ENCODE results near the gene GRIP1.

GRIP1 gene

DNA sequence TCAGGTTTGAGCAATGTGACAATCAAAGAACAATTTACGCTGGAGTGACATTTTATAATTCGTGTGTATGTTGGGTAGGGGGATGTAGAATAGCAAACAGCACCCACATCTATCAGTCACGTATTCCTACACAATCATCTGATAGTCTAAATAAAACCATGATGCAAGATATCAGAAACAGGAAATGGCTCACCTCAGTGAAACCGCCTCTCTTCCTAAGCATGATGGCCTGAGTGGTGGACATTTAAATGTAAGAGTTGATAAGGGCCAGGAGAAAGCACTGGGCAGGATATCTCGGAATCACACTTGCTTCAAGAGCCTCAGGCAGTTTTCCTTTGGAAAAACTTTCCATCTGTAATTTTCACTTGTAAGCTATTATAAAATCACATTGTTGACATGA is 128.2 kb downstream of the GRIP1 start:
- TF ChIP-seq, protein P1, sequence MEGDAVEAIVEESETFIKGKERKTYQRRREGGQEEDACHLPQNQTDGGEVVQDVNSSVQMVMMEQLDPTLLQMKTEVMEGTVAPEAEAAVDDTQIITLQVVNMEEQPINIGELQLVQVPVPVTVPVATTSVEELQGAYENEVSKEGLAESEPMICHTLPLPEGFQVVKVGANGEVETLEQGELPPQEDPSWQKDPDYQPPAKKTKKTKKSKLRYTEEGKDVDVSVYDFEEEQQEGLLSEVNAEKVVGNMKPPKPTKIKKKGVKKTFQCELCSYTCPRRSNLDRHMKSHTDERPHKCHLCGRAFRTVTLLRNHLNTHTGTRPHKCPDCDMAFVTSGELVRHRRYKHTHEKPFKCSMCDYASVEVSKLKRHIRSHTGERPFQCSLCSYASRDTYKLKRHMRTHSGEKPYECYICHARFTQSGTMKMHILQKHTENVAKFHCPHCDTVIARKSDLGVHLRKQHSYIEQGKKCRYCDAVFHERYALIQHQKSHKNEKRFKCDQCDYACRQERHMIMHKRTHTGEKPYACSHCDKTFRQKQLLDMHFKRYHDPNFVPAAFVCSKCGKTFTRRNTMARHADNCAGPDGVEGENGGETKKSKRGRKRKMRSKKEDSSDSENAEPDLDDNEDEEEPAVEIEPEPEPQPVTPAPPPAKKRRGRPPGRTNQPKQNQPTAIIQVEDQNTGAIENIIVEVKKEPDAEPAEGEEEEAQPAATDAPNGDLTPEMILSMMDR (conservative IDR thresholded peaks at IDR 0.05) = no peak
- H3K27ac ChIP-seq = no peak overlapping the region

DNA sequence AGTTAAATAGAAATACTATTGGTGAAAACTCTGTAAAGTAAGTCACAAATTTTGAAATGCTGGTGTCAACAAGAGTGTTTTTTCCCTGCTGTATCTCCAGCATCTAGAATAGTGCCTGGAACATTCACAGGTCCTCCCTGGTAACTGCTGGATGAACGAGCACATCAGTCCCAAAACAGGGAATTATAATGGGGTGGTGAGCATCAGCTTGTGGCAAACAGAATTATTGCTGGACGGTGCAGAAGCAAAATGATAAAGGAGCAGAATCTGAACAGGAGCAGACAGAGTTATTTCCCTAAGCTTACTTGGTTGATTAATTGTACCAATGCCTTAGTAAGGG is 129.9 kb downstream of the GRIP1 start:
- TF ChIP-seq, protein P1 (conservative IDR thresholded peaks at IDR 0.05) = peak; percentile 36
- no peak overlapping the region for H3K27ac ChIP-seq

DNA sequence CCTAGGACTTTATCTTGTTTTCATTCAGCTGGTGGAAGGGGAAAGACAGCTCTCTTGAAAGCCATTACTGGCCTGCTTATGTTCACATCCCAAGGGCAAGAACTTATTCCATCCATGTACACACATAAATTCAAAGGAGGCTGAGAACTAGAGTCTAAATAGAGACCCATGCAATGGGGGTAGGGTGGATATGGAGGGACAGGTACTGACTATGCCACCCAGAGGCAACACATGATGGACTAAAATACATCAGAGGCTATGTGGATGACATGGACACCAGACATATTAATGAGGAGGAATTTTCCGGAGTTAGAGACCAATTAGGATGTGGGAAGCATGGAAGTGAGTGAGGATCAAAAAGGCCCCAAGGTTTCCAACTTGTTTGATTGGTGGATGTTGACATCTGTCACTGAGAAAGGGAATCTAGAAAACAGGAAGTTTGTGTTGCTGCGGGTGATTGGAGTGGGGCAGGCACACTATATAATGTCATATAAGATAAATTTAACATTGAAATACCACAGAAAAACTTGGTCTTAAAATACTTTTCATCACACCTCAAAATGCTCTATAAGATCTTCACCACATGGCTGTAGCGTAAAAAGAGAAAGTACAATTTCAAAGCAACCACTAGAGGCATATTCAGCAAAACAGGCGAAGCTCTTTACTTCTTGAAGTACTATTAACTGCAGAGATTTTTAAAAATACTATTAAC is 130.4 kb downstream of the GRIP1 start:
- no peak overlapping the region for H3K27ac ChIP-seq
- TF ChIP-seq, protein P1 (conservative IDR thresholded peaks at IDR 0.05) = peak; percentile 71

DNA sequence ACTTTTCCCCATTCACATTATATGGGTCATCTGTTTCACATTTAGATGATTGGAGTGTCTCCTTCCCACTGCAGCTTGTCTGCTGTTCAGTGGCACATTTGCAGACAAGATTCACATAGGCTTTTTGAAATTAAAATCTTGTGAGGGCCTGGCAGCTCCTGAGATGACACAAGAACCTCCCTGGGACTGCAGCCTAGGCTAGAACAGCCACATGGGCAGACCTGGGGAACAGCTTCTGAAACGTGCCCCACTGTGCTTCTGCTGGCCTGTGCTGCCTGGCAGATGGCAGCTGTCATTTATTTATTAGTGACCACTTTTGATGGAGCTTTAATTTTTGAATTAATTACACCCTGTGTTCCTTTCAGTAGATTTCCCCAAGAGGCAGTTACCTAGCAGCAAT is 137.4 kb downstream of the GRIP1 start:
- TF ChIP-seq, protein P1 (conservative IDR thresholded peaks at IDR 0.05) = no peak
- H3K27ac ChIP-seq = no peak overlapping the region

DNA sequence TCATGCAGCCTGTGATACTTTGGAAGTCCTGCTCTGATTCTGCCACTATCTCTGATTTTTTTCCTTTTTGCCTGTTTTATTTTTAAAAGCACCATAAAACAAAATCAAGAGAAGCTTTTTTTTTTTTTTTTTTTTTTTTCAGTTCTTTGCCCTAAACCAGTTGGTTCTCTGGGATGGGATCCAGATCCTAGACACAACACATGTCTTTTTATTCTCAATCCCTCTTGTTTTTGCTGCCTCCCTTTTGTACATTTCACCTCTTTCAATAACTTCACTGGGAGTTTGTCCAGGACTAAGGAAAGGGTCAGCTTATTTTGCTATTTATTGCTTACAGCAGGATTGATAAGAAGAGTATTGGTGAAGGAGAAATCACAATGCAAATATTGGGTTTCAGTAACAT is 139.4 kb downstream of the GRIP1 start:
- no peak overlapping the region for H3K27ac ChIP-seq
- TF ChIP-seq, protein P1 (conservative IDR thresholded peaks at IDR 0.05) = no peak

DNA sequence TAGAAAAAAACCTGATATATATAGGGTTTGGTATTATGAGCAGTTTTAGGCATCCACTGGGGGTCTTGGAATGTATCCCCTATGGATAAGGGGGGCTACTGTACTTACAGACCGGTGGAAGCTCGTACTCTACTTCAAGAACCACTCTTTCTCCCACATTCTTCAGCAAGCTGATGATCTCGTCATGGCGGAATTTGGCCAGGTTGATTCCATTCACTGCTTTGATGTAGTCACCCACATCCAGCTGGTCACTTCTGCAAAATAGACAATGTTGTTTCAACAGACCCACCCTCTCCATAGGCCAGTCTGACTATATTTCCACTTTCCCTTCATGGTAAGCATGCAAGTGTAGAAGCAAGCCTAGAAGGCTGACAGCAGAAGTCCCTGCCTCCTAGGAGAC is 139.9 kb downstream of the GRIP1 start:
- no peak overlapping the region for H3K27ac ChIP-seq
- TF ChIP-seq, protein P1 (conservative IDR thresholded peaks at IDR 0.05) = no peak

DNA sequence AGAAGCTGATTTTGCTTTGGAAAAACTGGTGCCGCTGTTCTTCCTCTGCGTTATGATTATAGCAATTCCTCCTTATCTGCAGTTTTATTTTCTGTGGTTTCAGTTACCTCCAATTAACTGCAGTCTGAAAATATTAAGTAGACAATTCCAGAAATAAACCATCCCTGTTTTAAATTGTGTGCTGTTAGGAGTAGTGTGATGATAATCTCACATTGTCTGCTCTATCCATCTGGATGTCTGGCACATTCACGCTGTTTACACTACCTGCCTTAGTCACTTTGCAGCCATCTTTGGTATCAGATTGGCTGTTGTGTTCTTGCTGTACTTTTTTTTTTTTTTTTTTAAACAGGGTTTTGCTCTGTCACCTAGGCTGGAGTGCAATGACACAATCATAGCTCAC is 141.0 kb downstream of the GRIP1 start:
- TF ChIP-seq, protein P1 (conservative IDR thresholded peaks at IDR 0.05) = no peak
- no peak overlapping the region for H3K27ac ChIP-seq

Measured in VCaP (cell line).